ENCODE results near the gene DHRS2.

DNA sequence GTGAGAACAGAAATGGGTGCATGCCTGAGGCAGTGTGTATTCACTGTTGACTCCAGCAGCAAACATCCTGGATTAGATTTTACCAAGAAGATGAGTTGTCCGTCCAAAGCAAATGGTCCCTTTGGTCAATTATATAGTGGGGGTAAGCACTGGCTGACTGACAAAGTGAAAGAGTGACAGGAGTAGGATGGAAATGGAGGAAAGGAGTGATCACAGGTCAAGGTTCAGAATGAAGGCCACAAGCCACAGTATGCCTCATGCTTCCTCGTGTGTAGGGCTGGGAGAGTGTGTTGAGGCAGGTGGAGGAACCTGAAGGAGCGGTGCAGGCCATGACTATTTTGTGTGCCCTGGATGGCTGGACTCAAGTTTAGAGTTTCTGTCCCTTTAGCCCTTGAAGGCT is 14.3 kb downstream of the DHRS2 start:
- TF ChIP-seq, protein P1, sequence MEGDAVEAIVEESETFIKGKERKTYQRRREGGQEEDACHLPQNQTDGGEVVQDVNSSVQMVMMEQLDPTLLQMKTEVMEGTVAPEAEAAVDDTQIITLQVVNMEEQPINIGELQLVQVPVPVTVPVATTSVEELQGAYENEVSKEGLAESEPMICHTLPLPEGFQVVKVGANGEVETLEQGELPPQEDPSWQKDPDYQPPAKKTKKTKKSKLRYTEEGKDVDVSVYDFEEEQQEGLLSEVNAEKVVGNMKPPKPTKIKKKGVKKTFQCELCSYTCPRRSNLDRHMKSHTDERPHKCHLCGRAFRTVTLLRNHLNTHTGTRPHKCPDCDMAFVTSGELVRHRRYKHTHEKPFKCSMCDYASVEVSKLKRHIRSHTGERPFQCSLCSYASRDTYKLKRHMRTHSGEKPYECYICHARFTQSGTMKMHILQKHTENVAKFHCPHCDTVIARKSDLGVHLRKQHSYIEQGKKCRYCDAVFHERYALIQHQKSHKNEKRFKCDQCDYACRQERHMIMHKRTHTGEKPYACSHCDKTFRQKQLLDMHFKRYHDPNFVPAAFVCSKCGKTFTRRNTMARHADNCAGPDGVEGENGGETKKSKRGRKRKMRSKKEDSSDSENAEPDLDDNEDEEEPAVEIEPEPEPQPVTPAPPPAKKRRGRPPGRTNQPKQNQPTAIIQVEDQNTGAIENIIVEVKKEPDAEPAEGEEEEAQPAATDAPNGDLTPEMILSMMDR (IDR thresholded peaks at IDR 0.05) = no peak
- TF ChIP-seq POLR2A (IDR thresholded peaks at IDR 0.05) = no peak
